Measurements from ENCODE around the gene VSIG10L2.
"Not testable (repeated sequence)": the region's sequence is repeated elsewhere in the genome, so short reads cannot be mapped to it uniquely, and the experiment has no call there.

The VSIG10L2 gene

DNA sequence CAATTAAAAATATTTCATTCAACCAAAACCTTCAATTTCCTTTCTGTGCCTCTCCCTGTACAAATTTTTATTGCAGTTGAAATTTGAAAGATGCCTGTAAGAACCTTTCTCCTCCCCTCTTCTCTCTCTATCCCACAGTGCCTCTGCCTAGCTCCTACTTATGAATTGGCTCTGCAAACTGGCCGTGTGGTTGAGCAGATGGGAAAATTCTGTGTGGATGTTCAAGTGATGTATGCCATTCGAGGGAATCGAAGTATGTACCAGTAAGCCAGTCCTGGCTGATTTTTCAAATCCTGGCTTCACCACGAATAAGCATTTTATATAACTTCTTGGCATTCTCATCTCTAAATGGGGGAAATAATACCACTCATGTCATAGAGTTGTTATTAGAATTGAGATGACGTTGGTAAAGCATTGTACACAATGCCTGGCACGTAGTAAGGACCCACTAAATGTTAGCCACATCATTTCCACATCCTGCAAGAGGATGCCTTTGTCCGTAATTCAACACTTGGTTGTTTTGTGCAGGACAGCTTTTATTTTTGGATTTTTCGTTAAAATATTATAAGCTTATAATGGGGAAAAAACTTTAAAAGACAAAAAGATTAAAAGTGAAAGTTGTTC is 35.5 kb upstream of the VSIG10L2 start:
- Histone ChIP-seq H3K9me3 (ENCODE audit: control insufficient read depth, insufficient read depth, low read depth, low read length) (no peaks in the 10 kb centered on the region), H3K27ac (ENCODE audit: extremely low read depth, low read depth, low read length) (no peak overlapping the region), H3K4me1 (ENCODE audit: control insufficient read depth, insufficient read depth, low read length) (no peaks in the 10 kb centered on the region), H3K4me3 (ENCODE audit: low read depth, low read length) (no peak overlapping the region), H3K36me3 (ENCODE audit: control insufficient read depth in 2 of 2, insufficient read depth in 1 of 2, low read length in 2 of 2) (no peaks in the 10 kb centered on the region)
- TF ChIP-seq ZFP3 (tag by site-specific recombination; IDR thresholded peaks at IDR 0.05; ENCODE audit: low read depth) (no peak), ZNF302 (tag by site-specific recombination; IDR thresholded peaks at IDR 0.05; ENCODE audit: low read depth) (no peak), ZNF501 (tag by site-specific recombination; IDR thresholded peaks at IDR 0.05) (no peak)
- TF ChIP-seq, protein P1, sequence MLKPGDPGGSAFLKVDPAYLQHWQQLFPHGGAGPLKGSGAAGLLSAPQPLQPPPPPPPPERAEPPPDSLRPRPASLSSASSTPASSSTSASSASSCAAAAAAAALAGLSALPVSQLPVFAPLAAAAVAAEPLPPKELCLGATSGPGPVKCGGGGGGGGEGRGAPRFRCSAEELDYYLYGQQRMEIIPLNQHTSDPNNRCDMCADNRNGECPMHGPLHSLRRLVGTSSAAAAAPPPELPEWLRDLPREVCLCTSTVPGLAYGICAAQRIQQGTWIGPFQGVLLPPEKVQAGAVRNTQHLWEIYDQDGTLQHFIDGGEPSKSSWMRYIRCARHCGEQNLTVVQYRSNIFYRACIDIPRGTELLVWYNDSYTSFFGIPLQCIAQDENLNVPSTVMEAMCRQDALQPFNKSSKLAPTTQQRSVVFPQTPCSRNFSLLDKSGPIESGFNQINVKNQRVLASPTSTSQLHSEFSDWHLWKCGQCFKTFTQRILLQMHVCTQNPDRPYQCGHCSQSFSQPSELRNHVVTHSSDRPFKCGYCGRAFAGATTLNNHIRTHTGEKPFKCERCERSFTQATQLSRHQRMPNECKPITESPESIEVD (tag by site-specific recombination; IDR thresholded peaks at IDR 0.05): no peak
- POLR2A ChIA-PET: interaction anchor here (0.6 to 1.6 kb wide), 3 partner anchors 7 to 169 kb away, joined by 3 to 4 read pairs (median 3); partner anchors contain the start of gene PUS3
- CTCF ChIA-PET: interaction anchor here (1.7 kb wide), 1 partner anchor 32 kb away, joined by 7 read pairs; no protein-coding TSS in a partner anchor

DNA sequence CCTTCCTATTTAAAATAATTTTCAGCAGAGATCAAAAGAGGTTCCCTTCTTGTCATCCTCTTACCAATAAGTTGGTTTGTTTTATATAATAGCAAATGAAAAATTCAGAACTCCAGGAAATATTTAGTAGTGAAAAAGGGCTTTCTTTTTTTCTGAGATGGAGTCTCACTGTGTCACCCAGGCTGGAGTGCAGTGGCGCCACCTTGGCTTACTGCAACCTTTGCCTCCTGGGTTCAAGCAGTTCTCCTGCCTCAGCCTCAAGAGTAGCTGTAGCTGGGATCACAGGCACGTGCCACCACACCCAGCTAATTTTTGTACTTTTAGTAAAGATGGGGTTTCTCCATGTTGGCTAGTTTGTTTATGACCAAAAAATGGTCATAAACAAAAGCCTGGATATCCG is 31.2 kb upstream of the VSIG10L2 start:
- CTCF ChIA-PET: interaction anchor here (0.7 to 1.3 kb wide), 3 partner anchors 8 to 284 kb away, joined by 3 to 8 read pairs (median 3); no protein-coding TSS in a partner anchor
- H3K9me3 ChIP-seq (ENCODE audit: control insufficient read depth, insufficient read depth, low read depth, low read length); H3K27ac ChIP-seq (ENCODE audit: extremely low read depth, low read depth, low read length); H3K4me1 ChIP-seq (ENCODE audit: control insufficient read depth, insufficient read depth, low read length); POLR2A ChIA-PET; H3K36me3 ChIP-seq (ENCODE audit: control insufficient read depth in 2 of 2, insufficient read depth in 1 of 2, low read length in 2 of 2); H3K4me3 ChIP-seq (ENCODE audit: low read depth, low read length): not testable (repeated sequence)

DNA sequence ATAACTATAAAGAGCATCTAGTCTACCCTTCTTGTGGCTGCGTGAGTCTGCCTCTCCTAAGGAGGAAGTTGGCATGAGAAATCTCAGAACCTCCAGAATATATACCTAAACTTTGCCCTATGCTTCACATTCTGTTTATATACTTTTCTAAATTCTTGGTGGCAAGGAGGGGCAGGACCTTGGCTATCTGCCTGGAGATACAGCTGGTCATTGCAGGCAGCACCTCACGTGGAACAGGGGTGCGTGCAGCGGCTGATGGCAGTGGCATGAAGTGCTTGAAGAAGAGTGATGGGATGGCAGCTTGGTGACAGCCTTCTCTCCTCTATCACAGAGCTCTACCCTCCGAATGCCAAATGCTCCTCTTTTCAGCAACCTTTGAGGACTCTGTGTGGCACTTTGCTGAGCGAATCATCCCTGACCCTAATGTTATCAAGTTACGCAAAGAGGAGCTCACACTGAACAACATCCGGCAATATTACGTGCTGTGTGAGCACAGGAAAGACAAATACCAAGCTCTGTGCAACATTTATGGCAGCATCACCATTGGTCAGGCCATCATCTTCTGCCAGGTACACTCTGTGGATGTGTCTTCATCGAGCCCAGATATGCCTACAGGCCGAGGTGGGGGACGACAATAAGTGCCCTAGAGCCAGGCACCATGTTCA is 29.0 kb upstream of the VSIG10L2 start:
- ChIA-PET CTCF (interaction anchor here (0.5 to 0.9 kb wide), 4 partner anchors 164 to 301 kb away, joined by 3 to 6 read pairs (median 4); no protein-coding TSS in a partner anchor), POLR2A (no interaction called here)
- Histone ChIP-seq H3K27ac (ENCODE audit: extremely low read depth, low read depth, low read length) (no peak overlapping the region), H3K4me3 (ENCODE audit: low read depth, low read length) (no peak overlapping the region), H3K4me1 (ENCODE audit: control insufficient read depth, insufficient read depth, low read length) (no peaks in the 10 kb centered on the region), H3K9me3 (ENCODE audit: control insufficient read depth, insufficient read depth, low read depth, low read length) (no peaks in the 10 kb centered on the region), H3K36me3 (ENCODE audit: control insufficient read depth in 2 of 2, insufficient read depth in 1 of 2, low read length in 2 of 2) (no peaks in the 10 kb centered on the region)
- TF ChIP-seq ZNF548 (tag by site-specific recombination; IDR thresholded peaks at IDR 0.05): no peak
- no peak for TF ChIP-seq ZNF324 (tag by site-specific recombination; IDR thresholded peaks at IDR 0.05)
- no peak for TF ChIP-seq ZNF747 (tag by site-specific recombination; IDR thresholded peaks at IDR 0.05)
- TF ChIP-seq, protein P2, sequence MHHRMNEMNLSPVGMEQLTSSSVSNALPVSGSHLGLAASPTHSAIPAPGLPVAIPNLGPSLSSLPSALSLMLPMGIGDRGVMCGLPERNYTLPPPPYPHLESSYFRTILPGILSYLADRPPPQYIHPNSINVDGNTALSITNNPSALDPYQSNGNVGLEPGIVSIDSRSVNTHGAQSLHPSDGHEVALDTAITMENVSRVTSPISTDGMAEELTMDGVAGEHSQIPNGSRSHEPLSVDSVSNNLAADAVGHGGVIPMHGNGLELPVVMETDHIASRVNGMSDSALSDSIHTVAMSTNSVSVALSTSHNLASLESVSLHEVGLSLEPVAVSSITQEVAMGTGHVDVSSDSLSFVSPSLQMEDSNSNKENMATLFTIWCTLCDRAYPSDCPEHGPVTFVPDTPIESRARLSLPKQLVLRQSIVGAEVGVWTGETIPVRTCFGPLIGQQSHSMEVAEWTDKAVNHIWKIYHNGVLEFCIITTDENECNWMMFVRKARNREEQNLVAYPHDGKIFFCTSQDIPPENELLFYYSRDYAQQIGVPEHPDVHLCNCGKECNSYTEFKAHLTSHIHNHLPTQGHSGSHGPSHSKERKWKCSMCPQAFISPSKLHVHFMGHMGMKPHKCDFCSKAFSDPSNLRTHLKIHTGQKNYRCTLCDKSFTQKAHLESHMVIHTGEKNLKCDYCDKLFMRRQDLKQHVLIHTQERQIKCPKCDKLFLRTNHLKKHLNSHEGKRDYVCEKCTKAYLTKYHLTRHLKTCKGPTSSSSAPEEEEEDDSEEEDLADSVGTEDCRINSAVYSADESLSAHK (tag by site-specific recombination; IDR thresholded peaks at IDR 0.05): no peak
- no peak for TF ChIP-seq SETDB1 (IDR thresholded peaks at IDR 0.05; ENCODE audit: insufficient read length, low read length)
- TF ChIP-seq ZNF510 (tag by site-specific recombination; IDR thresholded peaks at IDR 0.05; ENCODE audit: insufficient replicate concordance): no peak
- no peak for TF ChIP-seq ZNF174 (tag by site-specific recombination; IDR thresholded peaks at IDR 0.05)
- no peak for TF ChIP-seq MZF1 (tag by site-specific recombination; IDR thresholded peaks at IDR 0.05; ENCODE audit: borderline replicate concordance)
- TF ChIP-seq ZNF157 (tag by site-specific recombination; IDR thresholded peaks at IDR 0.05): no peak
- TF ChIP-seq, protein P3, sequence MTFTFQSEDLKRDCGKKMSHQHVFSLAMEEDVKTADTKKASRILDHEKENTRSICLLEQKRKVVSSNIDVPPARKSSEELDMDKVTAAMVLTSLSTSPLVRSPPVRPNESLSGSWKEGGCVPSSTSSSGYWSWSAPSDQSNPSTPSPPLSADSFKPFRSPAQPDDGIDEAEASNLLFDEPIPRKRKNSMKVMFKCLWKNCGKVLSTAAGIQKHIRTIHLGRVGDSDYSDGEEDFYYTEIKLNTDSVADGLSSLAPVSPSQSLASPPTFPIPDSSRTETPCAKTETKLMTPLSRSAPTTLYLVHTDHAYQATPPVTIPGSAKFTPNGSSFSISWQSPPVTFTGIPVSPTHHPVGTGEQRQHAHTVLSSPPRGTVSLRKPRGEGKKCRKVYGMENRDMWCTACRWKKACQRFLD (tag by site-specific recombination; IDR thresholded peaks at IDR 0.05): no peak
- TF ChIP-seq, protein P4, sequence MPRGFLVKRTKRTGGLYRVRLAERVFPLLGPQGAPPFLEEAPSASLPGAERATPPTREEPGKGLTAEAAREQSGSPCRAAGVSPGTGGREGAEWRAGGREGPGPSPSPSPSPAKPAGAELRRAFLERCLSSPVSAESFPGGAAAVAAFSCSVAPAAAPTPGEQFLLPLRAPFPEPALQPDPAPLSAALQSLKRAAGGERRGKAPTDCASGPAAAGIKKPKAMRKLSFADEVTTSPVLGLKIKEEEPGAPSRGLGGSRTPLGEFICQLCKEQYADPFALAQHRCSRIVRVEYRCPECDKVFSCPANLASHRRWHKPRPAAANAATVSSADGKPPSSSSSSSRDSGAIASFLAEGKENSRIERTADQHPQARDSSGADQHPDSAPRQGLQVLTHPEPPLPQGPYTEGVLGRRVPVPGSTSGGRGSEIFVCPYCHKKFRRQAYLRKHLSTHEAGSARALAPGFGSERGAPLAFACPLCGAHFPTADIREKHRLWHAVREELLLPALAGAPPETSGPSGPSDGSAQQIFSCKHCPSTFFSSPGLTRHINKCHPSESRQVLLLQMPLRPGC (tag by site-specific recombination; IDR thresholded peaks at IDR 0.05): no peak
- no peak for TF ChIP-seq ZBTB48 (tag by site-specific recombination; IDR thresholded peaks at IDR 0.05)
- no peak for TF ChIP-seq ZNF561 (tag by site-specific recombination; IDR thresholded peaks at IDR 0.05; ENCODE audit: borderline replicate concordance)
- TF ChIP-seq ZNF211 (tag by site-specific recombination; IDR thresholded peaks at IDR 0.05; ENCODE audit: low read depth): no peak
- no peak for TF ChIP-seq ZSCAN30 (tag by site-specific recombination; IDR thresholded peaks at IDR 0.05)
- TF ChIP-seq, protein P5, sequence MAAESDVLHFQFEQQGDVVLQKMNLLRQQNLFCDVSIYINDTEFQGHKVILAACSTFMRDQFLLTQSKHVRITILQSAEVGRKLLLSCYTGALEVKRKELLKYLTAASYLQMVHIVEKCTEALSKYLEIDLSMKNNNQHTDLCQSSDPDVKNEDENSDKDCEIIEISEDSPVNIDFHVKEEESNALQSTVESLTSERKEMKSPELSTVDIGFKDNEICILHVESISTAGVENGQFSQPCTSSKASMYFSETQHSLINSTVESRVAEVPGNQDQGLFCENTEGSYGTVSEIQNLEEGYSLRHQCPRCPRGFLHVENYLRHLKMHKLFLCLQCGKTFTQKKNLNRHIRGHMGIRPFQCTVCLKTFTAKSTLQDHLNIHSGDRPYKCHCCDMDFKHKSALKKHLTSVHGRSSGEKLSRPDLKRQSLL (tag by site-specific recombination; IDR thresholded peaks at IDR 0.05): no peak
- TF ChIP-seq GLIS2 (tag by site-specific recombination; IDR thresholded peaks at IDR 0.05): no peak
